Activated naive CD4-positive, alpha-beta T cell treated with anti-CD3 and anti-CD28 coated beads, Interleukin-2, amount 50 U/mL, for 24 hours (primary cell): ENCODE data around the gene CUX1.
"Not testable (repeated sequence)": the region's sequence is repeated elsewhere in the genome, so short reads cannot be mapped to it uniquely, and the experiment has no call there.

Source experiments
- H3K27ac Mint-ChIP-seq: one replicate; pipeline ENCODE4 v1.8.0; 2021; ENCODE audit warnings: mild to moderate bottlenecking, mixed read lengths
- H3K27me3 Mint-ChIP-seq: one replicate; pipeline ENCODE4 v1.8.0; 2021; ENCODE audit warnings: mixed read lengths
- H3K36me3 Mint-ChIP-seq: one replicate; pipeline ENCODE4 v1.8.0; 2021; ENCODE audit warnings: mixed read lengths
- H3K4me1 Mint-ChIP-seq: one replicate; pipeline ENCODE4 v1.8.0; 2021; ENCODE audit warnings: mixed read lengths
- H3K4me3 Mint-ChIP-seq: one replicate; pipeline ENCODE4 v1.8.0; 2021; ENCODE audit warnings: mild to moderate bottlenecking, mixed read lengths
- H3K9me3 Mint-ChIP-seq: one replicate; pipeline ENCODE4 v1.8.0; 2021; ENCODE audit warnings: mixed read lengths

The CUX1 gene

GRCh38 chr7:101929256-101929655 lies 111.8 kb downstream of the CUX1 start:
- H3K4me3 Mint-ChIP-seq: no peak overlapping the region
- no peaks in the 10 kb centered on the region for H3K9me3 Mint-ChIP-seq
- H3K27ac Mint-ChIP-seq: no peak overlapping the region
- peaks cover 4% of the 10 kb centered on the region for H3K4me1 Mint-ChIP-seq
- H3K36me3 Mint-ChIP-seq: peaks cover 3% of the 10 kb centered on the region
- no peaks in the 10 kb centered on the region for H3K27me3 Mint-ChIP-seq

- not testable (repeated sequence) for H3K9me3 Mint-ChIP-seq, H3K27ac Mint-ChIP-seq, H3K4me1 Mint-ChIP-seq, H3K27me3 Mint-ChIP-seq, H3K36me3 Mint-ChIP-seq, H3K4me3 Mint-ChIP-seq
These were observed 112.5 kb downstream of the CUX1 start for GRCh38 chr7:101929911-101930310.

DNA sequence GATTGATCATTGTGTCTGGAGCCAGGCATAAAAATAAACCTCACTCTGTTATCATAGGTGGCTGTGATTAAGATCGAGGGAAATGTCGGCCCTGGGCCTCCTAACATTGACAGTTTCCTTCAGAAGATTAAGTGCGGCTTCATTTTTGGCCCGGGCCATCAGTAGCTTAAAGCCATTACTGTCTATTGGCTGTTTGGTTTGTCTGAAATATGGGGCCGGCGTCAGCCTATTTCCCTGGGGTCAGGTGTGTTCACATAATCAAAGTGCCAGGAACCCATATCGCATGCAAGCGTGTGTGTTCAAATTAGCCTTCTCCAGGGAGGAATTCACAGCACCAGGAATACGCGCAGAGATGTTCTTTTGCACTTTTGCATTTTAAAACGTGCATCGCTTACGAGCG lies 114.7 kb downstream of the CUX1 start:
- H3K27me3 Mint-ChIP-seq: no peaks in the 10 kb centered on the region
- H3K4me1 Mint-ChIP-seq: peaks cover 4% of the 10 kb centered on the region
- peaks cover 3% of the 10 kb centered on the region for H3K36me3 Mint-ChIP-seq
- H3K9me3 Mint-ChIP-seq: no peaks in the 10 kb centered on the region
- no peak overlapping the region for H3K4me3 Mint-ChIP-seq
- no peak overlapping the region for H3K27ac Mint-ChIP-seq

- Mint-ChIP-seq H3K27me3 (no peaks in the 10 kb centered on the region), H3K36me3 (peaks cover 3% of the 10 kb centered on the region), H3K27ac (no peak overlapping the region), H3K4me1 (peaks cover 4% of the 10 kb centered on the region), H3K4me3 (no peak overlapping the region), H3K9me3 (no peaks in the 10 kb centered on the region)
These were observed 115.6 kb downstream of the CUX1 start for GRCh38 chr7:101933028-101933427.

- Mint-ChIP-seq H3K27me3 (no peaks in the 10 kb centered on the region), H3K9me3 (no peaks in the 10 kb centered on the region), H3K4me3 (no peak overlapping the region), H3K27ac (no peak overlapping the region), H3K36me3 (peaks cover 3% of the 10 kb centered on the region), H3K4me1 (peaks cover 4% of the 10 kb centered on the region)
These were observed 116.3 kb downstream of the CUX1 start for GRCh38 chr7:101933688-101934121.

DNA sequence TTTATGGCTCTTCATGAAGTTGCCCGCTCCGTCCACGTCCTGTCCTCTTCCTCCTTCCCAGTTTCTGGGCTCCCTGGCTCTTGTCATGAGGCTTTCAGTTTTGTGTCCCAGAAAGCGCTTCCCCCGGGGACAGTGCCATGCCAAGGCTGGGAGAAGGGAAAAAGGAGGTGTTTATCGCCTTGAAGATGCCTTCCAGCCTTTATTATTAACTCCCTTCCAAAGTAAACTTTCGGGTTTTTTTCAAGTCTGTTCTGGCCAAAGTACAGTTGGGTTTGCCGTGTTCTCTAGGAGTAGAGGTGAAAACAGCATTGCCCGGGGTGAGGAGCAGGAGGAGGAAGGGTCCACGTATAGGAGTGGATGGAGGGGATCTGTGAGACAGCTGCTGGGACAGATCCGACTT lies 117.2 kb downstream of the CUX1 start:
- Mint-ChIP-seq H3K4me3 (no peak overlapping the region), H3K9me3 (no peaks in the 10 kb centered on the region), H3K27me3 (no peaks in the 10 kb centered on the region), H3K4me1 (peaks cover 4% of the 10 kb centered on the region), H3K27ac (no peak overlapping the region), H3K36me3 (peaks cover 3% of the 10 kb centered on the region)

DNA sequence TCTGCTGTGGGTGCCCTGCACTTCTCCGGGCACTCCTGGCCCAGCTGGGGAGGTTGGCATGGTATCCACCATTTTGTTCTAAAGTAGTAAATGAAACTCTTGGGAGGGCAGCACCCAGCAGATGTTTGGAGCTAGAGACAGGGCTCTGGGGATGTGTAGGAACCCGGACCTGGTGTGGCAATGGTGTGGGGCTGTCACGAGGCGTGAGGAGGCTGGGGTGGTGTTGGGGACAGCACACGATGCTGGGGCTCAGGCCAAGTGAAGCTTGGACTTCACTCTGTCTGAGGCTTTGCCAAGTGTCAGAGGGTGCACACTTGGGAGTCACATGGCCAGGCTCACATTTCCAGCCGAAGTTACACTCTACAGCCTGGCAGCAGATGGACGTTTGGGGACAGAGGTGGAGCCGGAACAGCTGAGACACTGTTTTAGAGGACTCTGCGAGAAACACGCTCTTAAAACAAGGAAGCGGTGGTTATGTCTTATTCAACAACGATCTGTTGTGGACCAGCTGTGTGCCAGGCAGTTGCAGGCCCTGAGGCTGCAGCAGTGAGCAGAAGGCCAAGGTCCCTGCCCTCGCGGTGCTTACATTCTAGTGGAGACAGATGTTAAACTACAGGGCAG lies 118.2 kb downstream of the CUX1 start:
- Mint-ChIP-seq H3K9me3 (no peaks in the 10 kb centered on the region), H3K27ac (no peak overlapping the region), H3K4me3 (no peak overlapping the region), H3K36me3 (no peaks in the 10 kb centered on the region), H3K4me1 (peaks cover 4% of the 10 kb centered on the region), H3K27me3 (no peaks in the 10 kb centered on the region)

DNA sequence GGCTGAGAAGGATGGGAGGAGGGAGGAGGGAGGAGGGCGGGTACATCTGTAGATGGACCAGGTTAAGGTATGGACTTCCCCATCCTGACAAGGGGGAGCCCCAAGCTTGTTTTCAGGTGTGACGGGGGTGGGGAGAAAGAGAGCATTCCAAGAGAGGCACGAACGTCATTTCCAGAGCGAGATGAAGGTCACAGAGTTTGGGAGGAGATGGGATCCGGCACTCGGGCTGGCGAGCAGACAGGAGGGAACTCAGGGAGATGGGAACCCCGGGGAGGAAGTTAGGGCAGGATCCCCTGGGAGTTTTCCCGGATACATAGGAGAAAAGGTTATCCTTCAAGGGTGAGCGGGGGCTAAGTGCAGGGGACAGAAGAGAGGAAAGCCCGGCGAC lies 118.8 kb downstream of the CUX1 start:
- no peaks in the 10 kb centered on the region for H3K27me3 Mint-ChIP-seq
- no peak overlapping the region for H3K27ac Mint-ChIP-seq
- H3K4me3 Mint-ChIP-seq: no peak overlapping the region
- peaks cover 4% of the 10 kb centered on the region for H3K4me1 Mint-ChIP-seq
- H3K9me3 Mint-ChIP-seq: no peaks in the 10 kb centered on the region
- no peaks in the 10 kb centered on the region for H3K36me3 Mint-ChIP-seq

DNA sequence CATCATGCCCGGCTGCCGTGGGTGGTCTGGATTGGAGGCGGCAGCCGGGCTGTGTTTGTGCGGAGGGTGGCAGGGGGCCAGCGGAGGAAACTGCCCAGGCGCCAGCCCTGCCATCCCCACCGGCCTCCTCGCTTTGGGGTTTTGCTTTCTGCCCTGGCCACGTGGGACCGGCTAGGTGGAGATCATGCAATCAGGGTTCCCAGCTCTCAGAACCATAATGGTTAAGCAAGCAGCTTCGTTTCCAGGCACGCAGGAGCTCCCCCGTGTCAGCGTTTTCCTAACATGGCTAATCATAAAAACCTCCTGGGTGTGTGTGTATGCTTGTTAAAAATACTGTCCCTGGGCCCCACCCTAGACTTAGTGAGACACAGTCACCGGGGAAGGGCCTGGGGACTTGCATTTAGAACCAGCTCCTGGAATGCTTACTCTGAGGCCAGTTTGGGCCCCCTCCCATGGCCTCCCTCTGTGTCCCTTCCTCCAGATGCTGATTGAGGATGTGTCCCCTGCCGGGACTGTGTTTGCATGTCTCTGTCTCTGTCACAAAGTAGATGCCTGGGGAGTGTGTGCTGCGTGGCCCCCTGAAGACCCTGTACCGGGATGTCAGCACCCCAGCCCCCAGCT lies 119.3 kb downstream of the CUX1 start:
- no peaks in the 10 kb centered on the region for H3K27me3 Mint-ChIP-seq
- H3K9me3 Mint-ChIP-seq: no peaks in the 10 kb centered on the region
- H3K4me1 Mint-ChIP-seq: peaks cover 4% of the 10 kb centered on the region
- H3K36me3 Mint-ChIP-seq: no peaks in the 10 kb centered on the region
- H3K27ac Mint-ChIP-seq: no peak overlapping the region
- H3K4me3 Mint-ChIP-seq: no peak overlapping the region

GRCh38 chr7:101937717-101938514 lies 120.5 kb downstream of the CUX1 start:
- Mint-ChIP-seq H3K4me3 (no peak overlapping the region), H3K36me3 (no peaks in the 10 kb centered on the region), H3K4me1 (no peaks in the 10 kb centered on the region), H3K27me3 (no peaks in the 10 kb centered on the region), H3K27ac (no peak overlapping the region), H3K9me3 (no peaks in the 10 kb centered on the region)

GRCh38 chr7:101939136-101939695 lies 121.8 kb downstream of the CUX1 start:
- H3K36me3 Mint-ChIP-seq: no peaks in the 10 kb centered on the region
- H3K4me3 Mint-ChIP-seq: no peak overlapping the region
- H3K27ac Mint-ChIP-seq: no peak overlapping the region
- H3K9me3 Mint-ChIP-seq: no peaks in the 10 kb centered on the region
- no peaks in the 10 kb centered on the region for H3K4me1 Mint-ChIP-seq
- H3K27me3 Mint-ChIP-seq: no peaks in the 10 kb centered on the region

GRCh38 chr7:101940151-101940550 lies 122.7 kb downstream of the CUX1 start:
- H3K27ac Mint-ChIP-seq: no peak overlapping the region
- H3K4me1 Mint-ChIP-seq: no peaks in the 10 kb centered on the region
- H3K9me3 Mint-ChIP-seq: no peaks in the 10 kb centered on the region
- no peaks in the 10 kb centered on the region for H3K36me3 Mint-ChIP-seq
- no peaks in the 10 kb centered on the region for H3K27me3 Mint-ChIP-seq
- no peak overlapping the region for H3K4me3 Mint-ChIP-seq

DNA sequence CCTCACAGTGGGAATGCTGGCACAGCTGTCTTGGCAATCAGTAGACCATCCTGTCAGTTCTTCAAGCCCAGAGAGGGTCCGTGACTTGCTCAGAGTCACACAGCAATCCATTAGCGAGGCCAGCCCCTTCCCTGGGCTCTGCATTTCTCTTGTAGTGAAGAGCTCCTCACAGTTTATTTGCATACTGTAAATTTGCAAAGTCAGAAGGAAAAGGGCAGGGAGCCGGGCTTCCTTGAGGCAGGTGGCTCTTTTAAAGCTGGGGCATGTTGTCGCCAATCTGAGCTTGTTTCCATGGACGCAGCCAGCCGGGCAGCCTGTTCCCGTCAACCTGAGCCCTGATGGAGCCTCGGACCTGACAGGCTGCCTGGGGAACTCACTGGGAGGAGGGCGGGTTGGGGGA lies 123.4 kb downstream of the CUX1 start:
- H3K27ac Mint-ChIP-seq: no peak overlapping the region
- no peaks in the 10 kb centered on the region for H3K9me3 Mint-ChIP-seq
- H3K36me3 Mint-ChIP-seq: no peaks in the 10 kb centered on the region
- no peaks in the 10 kb centered on the region for H3K27me3 Mint-ChIP-seq
- no peaks in the 10 kb centered on the region for H3K4me1 Mint-ChIP-seq
- no peak overlapping the region for H3K4me3 Mint-ChIP-seq

- H3K9me3 Mint-ChIP-seq: no peaks in the 10 kb centered on the region
- H3K27me3 Mint-ChIP-seq: no peaks in the 10 kb centered on the region
- no peak overlapping the region for H3K4me3 Mint-ChIP-seq
- H3K27ac Mint-ChIP-seq: no peak overlapping the region
- H3K4me1 Mint-ChIP-seq: no peaks in the 10 kb centered on the region
- no peaks in the 10 kb centered on the region for H3K36me3 Mint-ChIP-seq
These were observed 124.3 kb downstream of the CUX1 start for GRCh38 chr7:101941481-101942383.

DNA sequence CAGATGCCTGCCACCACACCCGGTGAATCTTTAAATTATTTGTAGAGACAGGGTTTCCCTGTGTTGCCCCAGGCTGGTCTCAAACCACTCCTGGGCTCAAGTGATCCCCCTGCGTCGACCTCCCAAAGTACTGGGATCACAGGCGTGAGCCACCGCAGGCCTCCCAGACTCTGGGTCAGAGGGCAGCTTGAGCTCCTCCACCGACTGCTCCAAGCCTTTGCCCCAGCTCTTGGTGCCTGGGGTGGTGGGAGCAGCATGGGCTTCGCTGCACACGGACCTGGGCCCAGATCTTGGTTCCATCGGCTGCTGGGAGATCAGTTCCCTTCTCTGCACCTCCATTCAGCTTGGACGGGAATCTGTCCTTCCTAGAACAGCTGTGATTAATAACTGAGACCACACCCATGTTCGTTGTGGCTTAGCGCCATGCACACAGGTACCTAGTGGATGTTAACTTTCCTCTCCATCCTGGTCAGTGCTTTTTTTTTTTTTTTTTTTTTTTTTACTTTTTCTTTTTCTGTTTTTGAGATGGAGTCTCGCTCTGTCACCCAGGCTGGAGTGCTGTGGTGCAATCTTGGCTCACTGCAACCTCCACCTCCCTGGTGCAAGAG lies 125.3 kb downstream of the CUX1 start:
- Mint-ChIP-seq H3K4me3 (no peak overlapping the region), H3K4me1 (no peaks in the 10 kb centered on the region), H3K27me3 (no peaks in the 10 kb centered on the region), H3K36me3 (no peaks in the 10 kb centered on the region), H3K9me3 (no peaks in the 10 kb centered on the region), H3K27ac (no peak overlapping the region)
